ENCODE measurements around the gene TMEM225B.

DNA sequence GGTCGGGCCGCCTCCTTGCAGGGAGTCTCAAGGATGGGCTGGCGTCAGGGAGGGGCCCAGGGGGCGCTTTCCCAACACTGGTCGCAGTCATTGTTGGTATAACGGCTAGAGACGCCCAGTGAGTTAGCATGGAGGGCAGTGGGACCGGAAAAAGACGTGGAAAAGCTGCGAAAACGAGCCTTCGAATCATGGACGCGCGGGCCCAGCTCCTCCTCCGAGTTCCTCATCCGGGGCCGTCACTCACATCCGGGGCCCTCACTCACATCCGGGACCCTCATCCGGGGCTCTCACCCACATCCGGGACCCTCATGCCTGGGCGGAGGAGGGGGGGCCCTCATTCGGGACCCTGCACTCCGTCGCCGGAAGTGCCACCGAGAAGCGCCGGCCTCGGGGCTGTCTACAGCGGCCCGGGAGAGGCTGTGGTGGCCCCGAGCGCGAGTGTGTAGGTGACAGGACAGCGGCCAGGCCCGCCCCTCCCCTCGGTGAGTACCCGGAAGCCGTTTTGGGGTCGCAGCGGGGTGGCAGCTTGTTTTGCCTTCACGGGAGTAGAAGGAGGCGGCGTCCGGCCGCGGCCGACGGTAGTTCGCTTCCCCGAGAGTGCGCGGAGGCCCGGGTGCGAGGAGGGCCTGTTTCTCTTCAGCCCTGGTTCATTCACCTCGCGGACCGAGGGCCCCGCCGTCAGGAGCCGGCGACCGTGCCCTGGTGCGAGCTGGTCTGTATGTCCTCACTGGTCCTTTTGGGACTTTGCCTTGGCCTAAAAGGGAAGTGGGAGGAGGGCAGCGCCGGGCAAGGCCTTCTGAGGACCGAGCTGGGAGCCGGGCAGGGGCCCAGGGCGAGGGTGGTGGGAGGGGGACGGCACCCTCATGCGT lies 39.5 kb upstream of the TMEM225B start, which contains the start of gene ZNF655:
- TF ChIP-seq POLR2A (IDR thresholded peaks at IDR 0.05; ENCODE audit: low read length): peak; percentile 83
- TF ChIP-seq GATA1 (IDR thresholded peaks at IDR 0.05; ENCODE audit: low read depth, low read length): no peak

All from erythroblast (primary cell).